Activated gamma-delta T cell treated with anti-CD3 and anti-CD28 coated beads, Interleukin-2, amount 50 U/mL, for 16 hours (primary cell): ENCODE measurements around the gene RADIL.

Source experiments
- DNase-seq: peaks from one replicate; pipeline ENCODE4 v3.0.0-alpha.2; 2020; ENCODE audit warnings: low read depth

RADIL gene

GRCh38 chr7:4851459-4852422 is 31.8 kb downstream of the RADIL start:
- DNase-seq, result no peak

- DNase-seq, result no peak
Observed at GRCh38 chr7:4850262-4850795, 33.2 kb downstream of the RADIL start.

GRCh38 chr7:4849390-4849789 is 34.1 kb downstream of the RADIL start:
- no peak for DNase-seq

GRCh38 chr7:4845740-4846142 is 37.8 kb downstream of the RADIL start:
- DNase-seq, result no peak

- no peak for DNase-seq
Observed at GRCh38 chr7:4842319-4843064, 41.0 kb downstream of the RADIL start.

GRCh38 chr7:4841836-4842235 is 41.7 kb downstream of the RADIL start:
- no peak for DNase-seq

- DNase-seq, result no peak
Observed at GRCh38 chr7:4841007-4841784, 42.3 kb downstream of the RADIL start.

- DNase-seq, result no peak
Observed at GRCh38 chr7:4840079-4840501, 43.4 kb downstream of the RADIL start.

- DNase-seq, result no peak
Observed at GRCh38 chr7:4838626-4839334, 44.7 kb downstream of the RADIL start.

- no peak for DNase-seq
Observed at GRCh38 chr7:4837803-4838625, 45.5 kb downstream of the RADIL start.

GRCh38 chr7:4837041-4837802 is 46.3 kb downstream of the RADIL start:
- no peak for DNase-seq

- no peak for DNase-seq
Observed at GRCh38 chr7:4836206-4836661, 47.3 kb downstream of the RADIL start.

- no peak for DNase-seq
Observed at GRCh38 chr7:4835398-4836205, 47.9 kb downstream of the RADIL start.

- DNase-seq, result no peak
Observed at GRCh38 chr7:4834601-4835397, 48.7 kb downstream of the RADIL start.

GRCh38 chr7:4833691-4834600 is 49.6 kb downstream of the RADIL start:
- no peak for DNase-seq

GRCh38 chr7:4833176-4833575 is 50.3 kb downstream of the RADIL start:
- DNase-seq, result no peak

GRCh38 chr7:4832711-4833110 is 50.8 kb downstream of the RADIL start:
- no peak for DNase-seq
